HT-29 (cell line): ENCODE measurements around the gene CCRL2. TPM values are rescaled to one million over a fixed set of nuclear protein-coding genes. Genes with fewer than 3 reads are reported as not detected.

Experiments
- DNase-seq: peaks from one replicate; pipeline ENCODE4 v3.0.0-alpha.2; 2015; ENCODE audit warnings: low spot score
- total RNA-seq: library from RNA; depleted of rRNA; stranded (reverse); fragments of >200 nt; shearing (Covaris generic); gene quantifications from 2 replicates; pipeline ENCODE4 v1.2.3, GENCODE V29; 2014; rRNA removed

Gene CCRL2, protein sequence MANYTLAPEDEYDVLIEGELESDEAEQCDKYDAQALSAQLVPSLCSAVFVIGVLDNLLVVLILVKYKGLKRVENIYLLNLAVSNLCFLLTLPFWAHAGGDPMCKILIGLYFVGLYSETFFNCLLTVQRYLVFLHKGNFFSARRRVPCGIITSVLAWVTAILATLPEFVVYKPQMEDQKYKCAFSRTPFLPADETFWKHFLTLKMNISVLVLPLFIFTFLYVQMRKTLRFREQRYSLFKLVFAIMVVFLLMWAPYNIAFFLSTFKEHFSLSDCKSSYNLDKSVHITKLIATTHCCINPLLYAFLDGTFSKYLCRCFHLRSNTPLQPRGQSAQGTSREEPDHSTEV
- total RNA-seq: 7.4 and 9.7 TPM in 2 replicates

DNA sequence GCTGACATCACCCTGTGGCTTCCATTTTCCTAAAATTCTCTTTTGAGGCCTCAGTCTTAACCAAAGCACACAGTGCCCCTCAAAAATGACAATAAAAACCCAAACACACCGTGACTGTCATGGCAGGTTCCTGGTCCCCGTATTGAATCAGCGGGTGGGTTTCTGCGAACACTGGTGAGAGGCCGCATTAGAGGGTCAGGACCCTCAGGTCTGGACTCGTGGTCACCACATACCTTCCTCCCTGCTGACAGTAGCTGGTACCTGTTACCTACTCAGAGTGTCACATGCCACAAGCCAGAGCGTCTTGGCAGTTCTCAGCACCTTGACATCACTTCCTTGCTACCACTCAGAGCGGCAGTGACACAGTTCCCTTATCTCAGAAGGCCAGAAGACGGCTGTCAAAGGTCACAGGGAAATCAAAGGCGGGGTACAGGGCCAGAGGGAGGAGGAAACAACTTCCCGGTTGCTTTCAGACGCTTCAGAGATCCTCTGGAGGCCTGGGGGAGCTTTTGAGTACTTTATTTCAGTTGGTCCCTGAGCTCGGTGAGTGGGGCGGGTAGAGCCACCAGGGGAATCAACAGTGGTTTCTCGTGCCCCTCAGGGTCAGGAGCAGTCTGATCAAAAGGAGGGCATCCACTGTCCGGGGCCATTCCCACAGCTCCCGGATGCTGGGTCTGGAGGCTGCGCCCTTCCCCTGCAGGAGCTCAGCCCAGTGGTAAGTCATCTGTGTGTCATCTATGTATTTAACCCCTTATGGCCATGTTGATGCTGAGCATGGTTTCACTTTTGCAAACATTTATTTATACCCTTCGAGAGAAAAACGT lies at the start of gene CCRL2, which contains the start of gene CCR5AS:
Gene CCRL2, plus strand, starts transcription at position 472 of the 824 bp plus-strand sequence. CDS start 821 bp downstream, outside the sequence.
Gene CCR5AS, minus strand, starts transcription at position 279 of the 824 bp plus-strand sequence.
- DNase-seq: peak; percentile 80

DNA sequence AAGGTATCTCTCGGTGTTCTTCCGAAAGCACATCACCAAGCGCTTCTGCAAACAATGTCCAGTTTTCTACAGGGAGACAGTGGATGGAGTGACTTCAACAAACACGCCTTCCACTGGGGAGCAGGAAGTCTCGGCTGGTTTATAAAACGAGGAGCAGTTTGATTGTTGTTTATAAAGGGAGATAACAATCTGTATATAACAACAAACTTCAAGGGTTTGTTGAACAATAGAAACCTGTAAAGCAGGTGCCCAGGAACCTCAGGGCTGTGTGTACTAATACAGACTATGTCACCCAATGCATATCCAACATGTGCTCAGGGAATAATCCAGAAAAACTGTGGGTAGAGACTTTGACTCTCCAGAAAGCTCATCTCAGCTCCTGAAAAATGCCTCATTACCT lies 48.6 kb upstream of the CCRL2 start:
- DNase-seq: no peak

DNA sequence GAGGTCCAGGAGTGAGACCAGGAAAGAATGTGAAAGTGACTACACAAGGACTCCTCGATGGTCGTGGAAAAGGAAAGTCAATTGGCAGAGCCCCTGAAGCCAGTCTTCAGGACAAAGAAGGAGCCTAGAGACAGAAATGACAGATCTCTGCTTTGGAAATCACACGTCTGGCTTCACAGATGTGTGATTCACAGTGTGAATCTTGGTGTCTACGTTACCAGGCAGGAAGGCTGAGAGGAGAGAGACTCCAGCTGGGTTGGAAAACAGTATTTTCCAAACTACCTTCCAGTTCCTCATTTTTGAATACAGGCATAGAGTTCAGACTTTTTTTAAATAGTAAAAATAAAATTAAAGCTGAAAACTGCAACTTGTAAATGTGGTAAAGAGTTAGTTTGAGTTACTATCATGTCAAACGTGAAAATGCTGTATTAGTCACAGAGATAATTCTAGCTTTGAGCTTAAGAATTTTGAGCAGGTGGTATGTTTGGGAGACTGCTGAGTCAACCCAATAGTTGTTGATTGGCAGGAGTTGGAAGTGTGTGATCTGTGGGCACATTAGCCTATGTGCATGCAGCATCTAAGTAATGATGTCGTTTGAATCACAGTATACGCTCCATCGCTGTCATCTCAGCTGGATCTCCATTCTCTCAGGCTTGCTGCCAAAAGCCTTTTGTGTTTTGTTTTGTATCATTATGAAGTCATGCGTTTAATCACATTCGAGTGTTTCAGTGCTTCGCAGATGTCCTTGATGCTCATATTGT lies 47.1 kb upstream of the CCRL2 start:
- DNase-seq: no peak

DNA sequence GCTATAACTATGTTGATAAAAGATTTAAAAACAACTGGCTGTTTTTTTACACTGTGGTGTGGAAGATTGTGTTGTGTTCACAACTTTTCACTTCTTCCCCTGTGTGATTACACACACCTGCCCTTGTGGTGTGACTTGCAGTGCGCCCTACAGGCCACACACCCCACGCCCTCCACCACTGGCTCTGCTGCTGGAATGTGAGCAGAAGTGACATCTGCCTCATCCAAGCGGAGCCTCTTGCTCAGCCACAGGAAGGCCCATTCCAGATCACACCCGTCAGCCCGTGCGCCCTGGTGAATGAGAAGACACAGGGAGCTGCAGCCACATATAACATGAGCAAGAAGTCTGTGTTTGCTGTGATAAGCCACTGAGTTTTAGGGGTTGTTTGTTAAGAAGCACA lies 46.2 kb upstream of the CCRL2 start:
- DNase-seq: no peak

DNA sequence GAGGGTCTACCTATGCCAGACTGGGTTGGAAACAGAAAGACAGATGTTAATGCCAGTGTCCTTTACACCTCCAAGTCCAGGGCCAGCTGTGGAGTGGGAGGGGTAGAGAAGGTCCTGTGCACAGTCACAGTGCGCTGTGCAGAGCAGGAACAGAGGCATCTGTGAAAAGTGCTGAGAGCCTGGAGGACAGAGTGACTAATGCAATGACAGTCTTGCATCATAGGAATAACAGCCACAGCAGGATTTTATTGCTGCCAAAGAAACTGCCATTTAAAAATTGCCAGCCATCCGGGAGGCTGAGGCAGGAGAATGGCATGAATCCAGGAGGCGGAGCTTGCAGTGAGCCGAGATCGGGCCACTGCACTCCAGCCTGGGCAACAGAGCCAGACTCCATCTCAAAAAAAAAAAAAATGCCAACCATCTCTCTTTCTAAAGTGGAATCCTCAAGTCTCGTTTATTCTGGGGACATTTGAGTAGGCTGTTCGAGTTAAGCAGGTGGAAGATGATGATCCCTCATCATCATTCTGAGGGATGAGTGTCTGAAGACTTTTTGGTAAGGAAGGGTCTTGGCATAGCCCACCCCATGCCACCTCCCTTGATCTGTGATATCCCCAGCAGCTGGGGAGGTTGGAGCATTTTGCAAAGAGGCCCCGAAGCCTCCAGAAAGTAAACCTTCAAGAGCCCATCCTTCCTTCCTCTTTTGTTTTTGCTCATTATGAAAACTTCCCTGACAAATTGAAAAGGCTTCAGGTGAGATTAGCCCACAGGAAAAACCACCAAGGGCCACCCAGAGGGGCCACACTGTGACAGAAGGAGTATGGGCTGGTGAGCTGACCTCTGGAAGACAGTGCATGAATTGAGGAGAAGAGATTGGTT lies 45.4 kb upstream of the CCRL2 start:
- no peak for DNase-seq

DNA sequence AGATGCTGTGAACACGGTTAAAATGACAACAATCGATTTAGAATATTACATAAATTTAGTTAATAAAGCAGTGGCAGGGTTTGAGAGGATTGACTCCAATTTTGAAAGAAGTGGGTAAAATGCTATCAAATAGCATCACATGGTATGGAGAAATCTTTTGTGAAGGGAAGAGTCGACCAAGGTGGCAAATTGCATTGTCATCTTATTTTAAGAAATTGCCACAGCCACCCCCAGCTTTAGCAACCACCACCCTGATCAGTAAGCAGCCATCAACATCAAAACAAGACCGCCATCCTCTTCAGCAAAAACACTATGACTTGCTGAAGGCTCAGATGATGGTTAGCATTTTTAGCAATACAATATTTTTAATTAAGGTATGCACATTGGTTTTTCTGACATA lies 42.0 kb upstream of the CCRL2 start:
- no peak for DNase-seq

DNA sequence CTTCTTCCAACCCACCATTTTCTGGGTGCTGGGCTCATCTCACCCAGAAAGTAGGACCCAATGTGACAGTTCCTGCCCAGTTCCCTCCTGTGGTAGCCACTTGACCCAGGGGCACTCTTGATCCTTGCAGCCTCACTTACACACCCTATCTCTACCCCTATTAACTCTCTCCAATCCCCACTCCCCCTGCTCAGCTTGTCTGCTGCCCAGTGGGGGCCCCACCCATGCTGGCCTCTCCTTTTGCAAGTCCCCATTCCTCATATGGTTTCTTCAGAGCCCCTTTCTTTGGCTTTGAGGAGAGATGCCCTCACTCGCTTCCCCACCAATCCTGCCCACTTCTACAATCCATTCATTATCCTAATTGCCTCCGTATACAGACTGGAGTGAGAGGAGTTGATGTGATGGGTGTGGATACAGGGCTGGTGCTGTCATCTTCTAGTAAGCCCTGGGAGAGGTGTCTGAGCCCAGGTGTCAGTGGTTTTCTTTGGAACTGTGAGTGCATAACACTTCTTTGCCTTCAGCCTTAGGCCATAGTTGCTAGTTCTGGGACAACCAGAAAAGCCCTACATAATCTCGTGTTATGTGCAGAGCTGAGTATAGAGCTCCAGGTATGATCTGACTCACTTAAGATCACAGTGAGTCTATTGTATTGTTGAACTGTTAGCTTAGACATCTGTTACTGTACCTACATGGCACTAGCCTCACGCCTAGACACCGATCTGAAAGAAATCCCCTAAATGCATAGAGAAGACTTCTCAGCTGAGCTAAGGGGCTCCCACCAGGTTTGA lies 41.1 kb upstream of the CCRL2 start:
- no peak for DNase-seq

DNA sequence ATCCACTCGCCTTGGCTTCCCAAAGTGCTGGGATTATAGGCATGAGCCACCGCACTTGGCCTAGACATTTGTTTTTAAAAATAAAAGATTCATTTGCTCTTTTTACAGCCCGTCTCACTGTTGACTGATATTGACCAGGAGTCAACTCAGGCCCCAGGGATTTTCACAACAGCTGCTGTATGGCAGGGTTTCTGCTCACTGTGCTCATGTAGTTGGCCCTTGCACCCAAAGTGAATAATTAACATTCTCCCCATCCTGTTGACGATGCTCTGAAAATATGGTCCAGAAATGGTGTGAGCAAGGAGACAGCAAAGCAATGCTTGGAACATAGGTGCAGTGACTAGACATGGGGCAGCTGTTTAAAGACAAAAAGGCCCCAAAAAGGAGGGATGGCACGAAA lies 39.2 kb upstream of the CCRL2 start:
- no peak for DNase-seq

DNA sequence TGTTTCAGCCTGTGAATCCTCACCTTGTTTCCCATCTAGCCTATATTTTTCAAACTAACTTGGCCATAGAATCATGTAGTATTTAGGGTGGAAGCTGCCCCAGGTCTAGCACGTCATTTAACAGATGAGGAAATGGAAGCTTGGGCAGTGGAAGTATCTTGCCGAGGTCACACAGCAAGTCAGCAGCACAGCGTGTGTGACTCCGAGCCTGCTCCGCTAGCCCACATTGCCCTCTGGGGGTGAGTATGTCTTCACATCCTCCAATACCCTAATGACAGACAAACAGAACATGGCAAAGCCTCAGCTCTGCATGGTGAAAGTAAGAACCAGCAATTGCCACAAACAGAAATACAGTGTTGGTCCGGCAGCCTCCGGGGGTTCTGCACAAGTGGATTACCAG lies 38.5 kb upstream of the CCRL2 start:
- DNase-seq: peak; percentile 11

DNA sequence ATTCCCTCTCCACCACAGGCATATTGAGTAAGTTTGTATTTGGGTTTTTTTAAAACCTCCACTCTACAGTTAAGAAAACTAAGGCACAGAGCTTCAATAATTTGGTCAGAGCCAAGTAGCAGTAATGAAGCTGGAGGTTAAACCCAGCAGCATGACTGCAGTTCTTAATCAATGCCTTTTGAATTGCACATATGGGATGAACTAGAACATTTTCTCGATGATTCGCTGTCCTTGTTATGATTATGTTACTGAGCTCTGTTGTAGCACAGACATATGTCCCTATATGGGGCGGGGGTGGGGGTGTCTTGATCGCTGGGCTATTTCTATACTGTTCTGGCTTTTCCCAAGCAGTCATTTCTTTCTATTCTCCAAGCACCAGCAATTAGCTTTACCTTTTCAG lies 37.9 kb upstream of the CCRL2 start:
- DNase-seq: no peak

DNA sequence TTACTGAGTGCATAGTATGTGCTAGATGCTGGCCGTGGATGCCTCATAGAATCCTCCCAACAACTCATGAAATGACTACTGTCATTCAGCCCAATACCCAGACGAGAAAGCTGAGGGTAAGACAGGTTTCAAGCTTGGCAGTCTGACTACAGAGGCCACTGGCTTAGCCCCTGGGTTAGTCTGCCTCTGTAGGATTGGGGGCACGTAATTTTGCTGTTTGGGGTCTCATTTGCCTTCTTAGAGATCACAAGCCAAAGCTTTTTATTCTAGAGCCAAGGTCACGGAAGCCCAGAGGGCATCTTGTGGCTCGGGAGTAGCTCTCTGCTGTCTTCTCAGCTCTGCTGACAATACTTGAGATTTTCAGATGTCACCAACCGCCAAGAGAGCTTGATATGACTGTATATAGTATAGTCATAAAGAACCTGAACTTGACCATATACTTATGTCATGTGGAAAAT lies 37.4 kb upstream of the CCRL2 start:
- DNase-seq: no peak

DNA sequence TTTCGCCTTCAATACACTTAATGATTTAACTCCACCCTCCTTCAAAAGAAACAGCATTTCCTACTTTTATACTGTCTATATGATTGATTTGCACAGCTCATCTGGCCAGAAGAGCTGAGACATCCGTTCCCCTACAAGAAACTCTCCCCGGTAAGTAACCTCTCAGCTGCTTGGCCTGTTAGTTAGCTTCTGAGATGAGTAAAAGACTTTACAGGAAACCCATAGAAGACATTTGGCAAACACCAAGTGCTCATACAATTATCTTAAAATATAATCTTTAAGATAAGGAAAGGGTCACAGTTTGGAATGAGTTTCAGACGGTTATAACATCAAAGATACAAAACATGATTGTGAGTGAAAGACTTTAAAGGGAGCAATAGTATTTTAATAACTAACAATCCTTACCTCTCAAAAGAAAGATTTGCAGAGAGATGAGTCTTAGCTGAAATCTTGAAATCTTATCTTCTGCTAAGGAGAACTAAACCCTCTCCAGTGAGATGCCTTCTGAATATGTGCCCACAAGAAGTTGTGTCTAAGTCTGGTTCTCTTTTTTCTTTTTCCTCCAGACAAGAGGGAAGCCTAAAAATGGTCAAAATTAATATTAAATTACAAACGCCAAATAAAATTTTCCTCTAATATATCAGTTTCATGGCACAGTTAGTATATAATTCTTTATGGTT lies 36.1 kb upstream of the CCRL2 start, which contains the start of gene CCR5:
Gene CCR5, plus strand, starts transcription at position 108 of the 680 bp plus-strand sequence. CDS start 1,957 bp downstream, outside the sequence.
- no peak for DNase-seq

DNA sequence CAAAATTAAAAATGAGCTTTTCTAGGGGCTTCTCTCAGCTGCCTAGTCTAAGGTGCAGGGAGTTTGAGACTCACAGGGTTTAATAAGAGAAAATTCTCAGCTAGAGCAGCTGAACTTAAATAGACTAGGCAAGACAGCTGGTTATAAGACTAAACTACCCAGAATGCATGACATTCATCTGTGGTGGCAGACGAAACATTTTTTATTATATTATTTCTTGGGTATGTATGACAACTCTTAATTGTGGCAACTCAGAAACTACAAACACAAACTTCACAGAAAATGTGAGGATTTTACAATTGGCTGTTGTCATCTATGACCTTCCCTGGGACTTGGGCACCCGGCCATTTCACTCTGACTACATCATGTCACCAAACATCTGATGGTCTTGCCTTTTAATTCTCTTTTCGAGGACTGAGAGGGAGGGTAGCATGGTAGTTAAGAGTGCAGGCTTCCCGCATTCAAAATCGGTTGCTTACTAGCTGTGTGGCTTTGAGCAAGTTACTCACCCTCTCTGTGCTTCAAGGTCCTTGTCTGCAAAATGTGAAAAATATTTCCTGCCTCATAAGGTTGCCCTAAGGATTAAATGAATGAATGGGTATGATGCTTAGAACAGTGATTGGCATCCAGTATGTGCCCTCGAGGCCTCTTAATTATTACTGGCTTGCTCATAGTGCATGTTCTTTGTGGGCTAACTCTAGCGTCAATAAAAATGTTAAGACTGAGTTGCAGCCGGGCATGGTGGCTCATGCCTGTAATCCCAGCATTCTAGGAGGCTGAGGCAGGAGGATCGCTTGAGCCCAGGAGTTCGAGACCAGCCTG lies 35.3 kb upstream of the CCRL2 start:
- DNase-seq: no peak

DNA sequence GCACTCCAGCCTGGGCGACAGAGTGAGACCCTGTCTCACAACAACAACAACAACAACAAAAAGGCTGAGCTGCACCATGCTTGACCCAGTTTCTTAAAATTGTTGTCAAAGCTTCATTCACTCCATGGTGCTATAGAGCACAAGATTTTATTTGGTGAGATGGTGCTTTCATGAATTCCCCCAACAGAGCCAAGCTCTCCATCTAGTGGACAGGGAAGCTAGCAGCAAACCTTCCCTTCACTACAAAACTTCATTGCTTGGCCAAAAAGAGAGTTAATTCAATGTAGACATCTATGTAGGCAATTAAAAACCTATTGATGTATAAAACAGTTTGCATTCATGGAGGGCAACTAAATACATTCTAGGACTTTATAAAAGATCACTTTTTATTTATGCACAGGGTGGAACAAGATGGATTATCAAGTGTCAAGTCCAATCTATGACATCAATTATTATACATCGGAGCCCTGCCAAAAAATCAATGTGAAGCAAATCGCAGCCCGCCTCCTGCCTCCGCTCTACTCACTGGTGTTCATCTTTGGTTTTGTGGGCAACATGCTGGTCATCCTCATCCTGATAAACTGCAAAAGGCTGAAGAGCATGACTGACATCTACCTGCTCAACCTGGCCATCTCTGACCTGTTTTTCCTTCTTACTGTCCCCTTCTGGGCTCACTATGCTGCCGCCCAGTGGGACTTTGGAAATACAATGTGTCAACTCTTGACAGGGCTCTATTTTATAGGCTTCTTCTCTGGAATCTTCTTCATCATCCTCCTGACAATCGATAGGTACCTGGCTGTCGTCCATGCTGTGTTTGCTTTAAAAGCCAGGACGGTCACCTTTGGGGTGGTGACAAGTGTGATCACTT lies 34.3 kb upstream of the CCRL2 start:
- peak; percentile 29 for DNase-seq

DNA sequence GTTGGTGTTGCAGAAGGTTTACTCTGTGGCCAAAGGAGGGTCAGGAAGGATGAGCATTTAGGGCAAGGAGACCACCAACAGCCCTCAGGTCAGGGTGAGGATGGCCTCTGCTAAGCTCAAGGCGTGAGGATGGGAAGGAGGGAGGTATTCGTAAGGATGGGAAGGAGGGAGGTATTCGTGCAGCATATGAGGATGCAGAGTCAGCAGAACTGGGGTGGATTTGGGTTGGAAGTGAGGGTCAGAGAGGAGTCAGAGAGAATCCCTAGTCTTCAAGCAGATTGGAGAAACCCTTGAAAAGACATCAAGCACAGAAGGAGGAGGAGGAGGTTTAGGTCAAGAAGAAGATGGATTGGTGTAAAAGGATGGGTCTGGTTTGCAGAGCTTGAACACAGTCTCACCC lies 32.3 kb upstream of the CCRL2 start:
- DNase-seq: no peak

DNA sequence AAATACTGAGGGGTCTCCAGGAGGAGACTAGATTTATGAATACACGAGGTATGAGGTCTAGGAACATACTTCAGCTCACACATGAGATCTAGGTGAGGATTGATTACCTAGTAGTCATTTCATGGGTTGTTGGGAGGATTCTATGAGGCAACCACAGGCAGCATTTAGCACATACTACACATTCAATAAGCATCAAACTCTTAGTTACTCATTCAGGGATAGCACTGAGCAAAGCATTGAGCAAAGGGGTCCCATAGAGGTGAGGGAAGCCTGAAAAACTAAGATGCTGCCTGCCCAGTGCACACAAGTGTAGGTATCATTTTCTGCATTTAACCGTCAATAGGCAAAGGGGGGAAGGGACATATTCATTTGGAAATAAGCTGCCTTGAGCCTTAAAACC lies 31.8 kb upstream of the CCRL2 start:
- no peak for DNase-seq

DNA sequence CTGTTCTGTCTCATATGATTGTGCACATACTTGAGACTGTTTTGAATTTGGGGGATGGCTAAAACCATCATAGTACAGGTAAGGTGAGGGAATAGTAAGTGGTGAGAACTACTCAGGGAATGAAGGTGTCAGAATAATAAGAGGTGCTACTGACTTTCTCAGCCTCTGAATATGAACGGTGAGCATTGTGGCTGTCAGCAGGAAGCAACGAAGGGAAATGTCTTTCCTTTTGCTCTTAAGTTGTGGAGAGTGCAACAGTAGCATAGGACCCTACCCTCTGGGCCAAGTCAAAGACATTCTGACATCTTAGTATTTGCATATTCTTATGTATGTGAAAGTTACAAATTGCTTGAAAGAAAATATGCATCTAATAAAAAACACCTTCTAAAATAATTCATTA lies 31.2 kb upstream of the CCRL2 start:
- no peak for DNase-seq
